ENCODE data around the gene TMC1.

TMC1 gene

GRCh38 chr9:72687331-72687730, 165.9 kb downstream of the TMC1 start:
- no peak for DNase-seq

GRCh38 chr9:72691671-72692070, 170.3 kb downstream of the TMC1 start:
- no peak for DNase-seq

- DNase-seq, result no peak
These were observed 174.0 kb downstream of the TMC1 start for GRCh38 chr9:72695365-72695764.

GRCh38 chr9:72696511-72696910, 175.1 kb downstream of the TMC1 start:
- DNase-seq, result no peak

GRCh38 chr9:72701510-72701909, 180.1 kb downstream of the TMC1 start:
- no peak for DNase-seq

GRCh38 chr9:72703574-72703973, 182.2 kb downstream of the TMC1 start:
- no peak for DNase-seq

GRCh38 chr9:72704688-72705375, 183.4 kb downstream of the TMC1 start:
- no peak for DNase-seq

GRCh38 chr9:72718503-72718902, 197.1 kb downstream of the TMC1 start:
- DNase-seq, result peak; percentile 6

- DNase-seq, result no peak
These were observed 199.7 kb downstream of the TMC1 start for GRCh38 chr9:72721067-72721466.

GRCh38 chr9:72726947-72727346, 205.5 kb downstream of the TMC1 start:
- no peak for DNase-seq

GRCh38 chr9:72728031-72728770, 206.8 kb downstream of the TMC1 start:
- DNase-seq, result no peak

GRCh38 chr9:72733895-72734294, 212.5 kb downstream of the TMC1 start:
- no peak for DNase-seq

GRCh38 chr9:72734631-72735030, 213.2 kb downstream of the TMC1 start:
- no peak for DNase-seq

GRCh38 chr9:72743836-72744235, 222.4 kb downstream of the TMC1 start:
- no peak for DNase-seq

- DNase-seq, result no peak
These were observed 227.9 kb downstream of the TMC1 start for GRCh38 chr9:72749276-72749675.

- no peak for DNase-seq
These were observed 230.1 kb downstream of the TMC1 start for GRCh38 chr9:72751541-72751940.

GRCh38 chr9:72753266-72753893, 232.0 kb downstream of the TMC1 start:
- DNase-seq, result no peak

- DNase-seq, result no peak
These were observed 234.4 kb downstream of the TMC1 start for GRCh38 chr9:72755836-72756235.

GRCh38 chr9:72758944-72759343, 237.5 kb downstream of the TMC1 start:
- no peak for DNase-seq

- DNase-seq, result no peak
These were observed 241.6 kb downstream of the TMC1 start for GRCh38 chr9:72763022-72763421.

GRCh38 chr9:72769546-72769945, 248.1 kb downstream of the TMC1 start:
- DNase-seq, result no peak

- DNase-seq, result no peak
These were observed 251.3 kb downstream of the TMC1 start for GRCh38 chr9:72772661-72773060.

GRCh38 chr9:72773570-72773969, 252.2 kb downstream of the TMC1 start:
- no peak for DNase-seq

GRCh38 chr9:72775570-72775969, 254.2 kb downstream of the TMC1 start:
- DNase-seq, result no peak
